ENCODE data around the gene DENND1B. TPM values are rescaled to one million over a fixed set of nuclear protein-coding genes. Genes with fewer than 3 reads are reported as not detected.
A peak's percentile ranks its signal among the peaks of the same experiment; 100 is the strongest.

The DENND1B gene
- polyA plus RNA-seq, 2 of the 4 experiments (the other 2 are of a cell fraction), result 2.9 to 10.5 TPM

DNA sequence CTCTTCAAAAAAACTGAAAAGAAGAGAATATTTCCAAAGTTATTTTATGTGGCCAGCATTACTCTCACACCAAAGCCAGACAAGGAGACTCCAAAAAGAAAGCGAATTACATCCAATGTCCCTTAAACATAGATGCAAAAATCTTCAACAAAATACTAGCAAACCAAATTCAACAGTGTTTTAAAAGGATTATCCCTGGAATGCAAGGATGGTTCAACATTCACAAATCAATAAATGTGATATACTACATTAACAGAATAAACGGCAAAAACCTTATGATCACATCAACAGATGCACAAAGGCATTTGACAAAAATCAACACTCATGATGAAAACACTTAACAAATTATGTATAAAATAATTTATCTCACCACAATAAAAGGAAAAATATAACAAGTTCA is 207.8 kb downstream of the DENND1B start:
- ChIA-PET POLR2A (no interaction called here), CTCF (no interaction called here)
- no peaks in the 10 kb centered on the region for H3K4me1 ChIP-seq
- DNase-seq (ENCODE audit: low read depth in 1 of 2, low spot score in 1 of 2) (no peak), FAIRE-seq (no peak), ATAC-seq (no peak)
- H3K9me3 ChIP-seq, result peaks cover 13% of the 10 kb centered on the region; the same call in 2 of the 3 replicates
- no peak overlapping the region for H3K4me3 ChIP-seq
- no peak overlapping the region for H3K4me2 ChIP-seq
- 80% methylated on average over 2 of the region's 2 CpGs for WGBS (ENCODE audit: missing lambda C conversion rate)
- no peak overlapping the region for H3K27ac ChIP-seq
- TF ChIP-seq NFE2L2 (conservative IDR thresholded peaks at IDR 0.05; ENCODE audit: low read length), result no peak
- TF ChIP-seq FOXS1 (CRISPR knock-in tag; IDR thresholded peaks at IDR 0.05), result no peak
- no peak for TF ChIP-seq CHD2 (IDR thresholded peaks at IDR 0.05; ENCODE audit: low read length, partially characterized antibody)
- TF ChIP-seq MAZ (IDR thresholded peaks at IDR 0.05; ENCODE audit: borderline replicate concordance, low read depth, low read length), result no peak
- no peak for TF ChIP-seq ZC3H11A (IDR thresholded peaks at IDR 0.05)

DNA sequence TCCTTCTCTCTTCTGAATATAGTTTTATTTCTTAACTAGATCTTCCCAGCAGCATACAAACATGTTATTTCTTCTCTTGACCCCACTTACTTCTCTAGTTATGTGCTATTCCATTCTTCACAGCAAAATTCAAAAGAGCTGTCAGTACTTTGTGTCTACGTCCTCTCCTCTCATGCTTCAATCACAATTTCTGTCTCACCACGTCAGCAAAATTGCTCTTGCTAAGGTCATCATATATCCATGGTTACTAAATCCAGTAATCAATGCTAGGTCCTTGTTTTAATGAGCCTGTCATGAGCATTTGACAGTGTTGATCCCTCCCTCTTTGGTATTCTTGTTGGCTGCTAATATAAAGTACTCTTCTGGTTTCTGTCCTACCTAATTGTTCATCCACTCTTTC is 214.2 kb downstream of the DENND1B start:
- TF ChIP-seq MYC (IDR thresholded peaks at IDR 0.05; ENCODE audit: borderline replicate concordance, low read length) (no peak), MAFK (IDR thresholded peaks at IDR 0.05; ENCODE audit: partially characterized antibody) (peak; percentile 65)
- Histone ChIP-seq H3K27ac (no peak overlapping the region), H3K4me2 (no peak overlapping the region), H3K4me1 (peaks cover 18% of the 10 kb centered on the region; the same call in 1 of the 3 replicates), H3K4me3 (no peak overlapping the region), H3K9me3 (no peaks in the 10 kb centered on the region)
- WGBS (ENCODE audit: missing lambda C conversion rate), result 89% methylated on average over 2 of the region's 2 CpGs
- ATAC-seq (no peak), DNase-seq (ENCODE audit: low read depth in 1 of 2, low spot score in 1 of 2) (no peak), FAIRE-seq (no peak)
- ChIA-PET POLR2A (no interaction called here), CTCF (no interaction called here)

DNA sequence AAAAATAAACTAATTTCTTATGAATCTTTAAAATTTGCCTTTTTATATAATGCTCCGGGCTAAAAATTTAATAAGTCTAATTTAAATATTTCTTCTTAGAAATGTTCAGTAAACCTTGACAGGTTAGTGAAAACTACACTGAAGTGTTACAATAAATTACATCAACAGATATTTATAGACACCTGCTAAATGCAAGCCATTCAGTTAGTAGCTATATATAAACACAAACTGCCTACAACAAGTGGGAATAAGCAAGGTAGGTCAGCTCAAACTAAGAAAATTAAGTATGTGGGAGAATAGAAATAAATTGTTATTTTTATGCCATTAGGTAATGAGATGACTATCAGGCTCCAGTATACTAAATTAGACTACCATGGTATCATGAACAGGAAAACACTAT is 215.6 kb downstream of the DENND1B start:
- H3K4me2 ChIP-seq, result no peak overlapping the region; the same call in 2 of the 3 replicates
- ChIA-PET CTCF (no interaction called here), POLR2A (no interaction called here)
- DNase-seq (ENCODE audit: low read depth in 1 of 2, low spot score in 1 of 2) (no peak), ATAC-seq (no peak), FAIRE-seq (no peak)
- H3K4me3 ChIP-seq, result no peak overlapping the region
- H3K9me3 ChIP-seq, result no peaks in the 10 kb centered on the region
- no peak overlapping the region for H3K27ac ChIP-seq
- peaks cover 18% of the 10 kb centered on the region; the same call in 1 of the 3 replicates for H3K4me1 ChIP-seq
- TF ChIP-seq FOSL2 (IDR thresholded peaks at IDR 0.05) (no peak), FOSL2 (CRISPR knock-in tag; IDR thresholded peaks at IDR 0.05) (no peak), CBX2 (IDR thresholded peaks at IDR 0.05; ENCODE audit: borderline replicate concordance, low read depth) (no peak), CHD2 (IDR thresholded peaks at IDR 0.05; ENCODE audit: low read length, partially characterized antibody) (no peak), JUN (IDR thresholded peaks at IDR 0.05) (no peak), CBX8 (IDR thresholded peaks at IDR 0.05) (no peak), POLR2AphosphoS2 (conservative IDR thresholded peaks at IDR 0.05; ENCODE audit: low read length) (no peak), RAD21 (conservative IDR thresholded peaks at IDR 0.05 in 1 of 2, IDR thresholded peaks at IDR 0.05 in 1 of 2) (no peak), ZC3H11A (IDR thresholded peaks at IDR 0.05) (no peak), MYC (IDR thresholded peaks at IDR 0.05; ENCODE audit: borderline replicate concordance, low read length) (no peak), ZNF302 (CRISPR knock-in tag; IDR thresholded peaks at IDR 0.05) (no peak), HEYL (CRISPR knock-in tag; IDR thresholded peaks at IDR 0.05) (no peak), ESRRA (IDR thresholded peaks at IDR 0.05; ENCODE audit: borderline replicate concordance, low read length) (no peak), HOXA7 (CRISPR knock-in tag; IDR thresholded peaks at IDR 0.05) (no peak), HOXB13 (CRISPR knock-in tag; IDR thresholded peaks at IDR 0.05; ENCODE audit: low read depth) (no peak), KDM1A (IDR thresholded peaks at IDR 0.05; ENCODE audit: low read depth) (no peak)
- TF ChIP-seq, protein P1, sequence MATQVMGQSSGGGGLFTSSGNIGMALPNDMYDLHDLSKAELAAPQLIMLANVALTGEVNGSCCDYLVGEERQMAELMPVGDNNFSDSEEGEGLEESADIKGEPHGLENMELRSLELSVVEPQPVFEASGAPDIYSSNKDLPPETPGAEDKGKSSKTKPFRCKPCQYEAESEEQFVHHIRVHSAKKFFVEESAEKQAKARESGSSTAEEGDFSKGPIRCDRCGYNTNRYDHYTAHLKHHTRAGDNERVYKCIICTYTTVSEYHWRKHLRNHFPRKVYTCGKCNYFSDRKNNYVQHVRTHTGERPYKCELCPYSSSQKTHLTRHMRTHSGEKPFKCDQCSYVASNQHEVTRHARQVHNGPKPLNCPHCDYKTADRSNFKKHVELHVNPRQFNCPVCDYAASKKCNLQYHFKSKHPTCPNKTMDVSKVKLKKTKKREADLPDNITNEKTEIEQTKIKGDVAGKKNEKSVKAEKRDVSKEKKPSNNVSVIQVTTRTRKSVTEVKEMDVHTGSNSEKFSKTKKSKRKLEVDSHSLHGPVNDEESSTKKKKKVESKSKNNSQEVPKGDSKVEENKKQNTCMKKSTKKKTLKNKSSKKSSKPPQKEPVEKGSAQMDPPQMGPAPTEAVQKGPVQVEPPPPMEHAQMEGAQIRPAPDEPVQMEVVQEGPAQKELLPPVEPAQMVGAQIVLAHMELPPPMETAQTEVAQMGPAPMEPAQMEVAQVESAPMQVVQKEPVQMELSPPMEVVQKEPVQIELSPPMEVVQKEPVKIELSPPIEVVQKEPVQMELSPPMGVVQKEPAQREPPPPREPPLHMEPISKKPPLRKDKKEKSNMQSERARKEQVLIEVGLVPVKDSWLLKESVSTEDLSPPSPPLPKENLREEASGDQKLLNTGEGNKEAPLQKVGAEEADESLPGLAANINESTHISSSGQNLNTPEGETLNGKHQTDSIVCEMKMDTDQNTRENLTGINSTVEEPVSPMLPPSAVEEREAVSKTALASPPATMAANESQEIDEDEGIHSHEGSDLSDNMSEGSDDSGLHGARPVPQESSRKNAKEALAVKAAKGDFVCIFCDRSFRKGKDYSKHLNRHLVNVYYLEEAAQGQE (IDR thresholded peaks at IDR 0.05), result no peak
- TF ChIP-seq, protein P2, sequence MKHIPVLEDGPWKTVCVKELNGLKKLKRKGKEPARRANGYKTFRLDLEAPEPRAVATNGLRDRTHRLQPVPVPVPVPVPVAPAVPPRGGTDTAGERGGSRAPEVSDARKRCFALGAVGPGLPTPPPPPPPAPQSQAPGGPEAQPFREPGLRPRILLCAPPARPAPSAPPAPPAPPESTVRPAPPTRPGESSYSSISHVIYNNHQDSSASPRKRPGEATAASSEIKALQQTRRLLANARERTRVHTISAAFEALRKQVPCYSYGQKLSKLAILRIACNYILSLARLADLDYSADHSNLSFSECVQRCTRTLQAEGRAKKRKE (CRISPR knock-in tag; IDR thresholded peaks at IDR 0.05; ENCODE audit: low read depth), result no peak
- WGBS (ENCODE audit: missing lambda C conversion rate), result 91% methylated on average over 1 of the region's 1 CpG

Data from A549 (cell line).